HCT116 (cell line): Measurements from ENCODE around the gene KPNB1. TPM values are rescaled to one million over a fixed set of nuclear protein-coding genes. Genes with fewer than 3 reads are reported as not detected.

Experiments
- ATAC-seq: fragments of 200-7000 bp; cut with Tn5 transposase; 2 replicates; pipeline ENCODE4 v1.9.1; 2020; ENCODE audit warnings: mild to moderate bottlenecking, moderate library complexity
- BruUV-seq: library from RNA; stranded (reverse); fragments of 400-500 nt; replicated peaks from 2 replicates; lab custom pipeline; 2021; lab: Mats Ljungman, UMichigan
- CTCF ChIA-PET: fragments of 300-600 bp; sonication (Branson Sonifier 250); formaldehyde crosslinking; loops from one replicate; lab custom pipeline; 2021; ENCODE audit warnings: antibody characterized with exemption; lab: Charles Lee
- POLR2A ChIA-PET: fragments of 300-600, 350-600 bp; sonication (Branson Sonifier 250); formaldehyde crosslinking; loops from one replicate; lab custom pipeline; 2021; ENCODE audit warnings: antibody characterized with exemption; lab: Charles Lee
- RAD21 ChIA-PET, 2 experiments: fragments of 300-600 bp; sonication (Branson Sonifier 250); formaldehyde crosslinking; loops; one replicate each; lab custom pipeline; 2023; ENCODE audit warnings: low total read pairs in 2 of 2; ENCODE audit not compliant: uncharacterized antibody in 2 of 2, unreplicated experiment in 2 of 2, low non-redundant PET in 1 of 2; lab: Charles Lee
- DNase-seq: peaks from one replicate; pipeline ENCODE4 v3.0.0-alpha.2; 2010; ENCODE audit warnings: low read depth, low spot score
- H2AFZ ChIP-seq: fragments of 200-600 bp; shearing (Covaris generic), sonication (generic); 2 replicates; pipeline ENCODE4 v1.6.1; 2017; ENCODE audit warnings: low read depth, mixed run types, mixed read lengths, antibody characterized with exemption, low read length; ENCODE audit not compliant: poor library complexity, severe bottlenecking
- H3K27ac ChIP-seq: 2 replicates; pipeline ENCODE4 v1.5.1; 2012; ENCODE audit warnings: low read depth, low read length
- H3K27me3 ChIP-seq: fragments of 200-600 bp; sonication (generic); 2 replicates; pipeline ENCODE4 v1.6.1; 2016; ENCODE audit warnings: mixed run types, low read length, mixed read lengths; ENCODE audit not compliant: insufficient read depth
- H3K36me3 ChIP-seq, 2 experiments: fragments of 200-500 bp in 1 of 2; fragments of 200-600 bp in 1 of 2; sonication (Bioruptor generic) in 1 of 2; sonication (generic) in 1 of 2; 2 replicates each; pipeline versions ENCODE4 v1.5.1 to v1.6.1; 2014 to 2016; ENCODE audit warnings: low read length in 2 of 2, inconsistent platforms in 1 of 2, mixed read lengths in 1 of 2, mixed run types in 1 of 2; ENCODE audit not compliant: insufficient read depth in 2 of 2, control insufficient read depth in 1 of 2
- H3K4me1 ChIP-seq, 2 experiments: fragments of 200-600 bp in 1 of 2; sonication (generic) in 1 of 2; 2 replicates each; pipeline versions ENCODE4 v1.5.1 to v1.6.1; 2012 to 2017; ENCODE audit warnings: low read length in 2 of 2, inconsistent platforms in 1 of 2, mild to moderate bottlenecking in 1 of 2, mixed read lengths in 1 of 2, mixed run types in 1 of 2, moderate library complexity in 1 of 2; ENCODE audit not compliant: insufficient read depth in 2 of 2, control insufficient read depth in 1 of 2
- H3K4me2 ChIP-seq: fragments of 200-600 bp; sonication (generic); 2 replicates; pipeline ENCODE4 v1.6.1; 2017; ENCODE audit warnings: mixed run types, low read length, mixed read lengths
- H3K4me3 ChIP-seq, 2 experiments: fragments of 200-600 bp in 1 of 2; sonication (generic) in 1 of 2; replicated peaks in 1 of 2; 2 replicates each; pipeline ENCODE4 v1.5.1; 2011 to 2016; ENCODE audit warnings: low read length in 2 of 2, control low read depth in 1 of 2, low read depth in 1 of 2, mild to moderate bottlenecking in 1 of 2, mixed read lengths in 1 of 2, mixed run types in 1 of 2
- H3K79me2 ChIP-seq: fragments of 200-600 bp; sonication (generic); 2 replicates; pipeline ENCODE4 v1.6.1; 2017; ENCODE audit warnings: mild to moderate bottlenecking, mixed run types, low read length, moderate library complexity, mixed read lengths; ENCODE audit not compliant: insufficient read depth
- H3K9ac ChIP-seq: fragments of 200-600 bp; sonication (generic); 2 replicates; pipeline ENCODE4 v1.6.1; 2016; ENCODE audit warnings: low read length, mixed read lengths
- H3K9me2 ChIP-seq: fragments of 200-600 bp; sonication (generic), shearing (Covaris generic); 2 replicates; pipeline ENCODE4 v1.6.1; 2017; ENCODE audit warnings: mixed run types, mild to moderate bottlenecking, moderate library complexity; ENCODE audit not compliant: insufficient read depth
- H3K9me3 ChIP-seq, 2 experiments: fragments of 200-500 bp in 1 of 2; fragments of 200-600 bp in 1 of 2; sonication (Bioruptor generic) in 1 of 2; sonication (generic) in 1 of 2; 2 replicates each; pipeline ENCODE4 v1.6.1; 2014 to 2017; ENCODE audit warnings: low read length in 2 of 2, mixed read lengths in 2 of 2, inconsistent platforms in 1 of 2, low read depth in 1 of 2, mild to moderate bottlenecking in 1 of 2, mixed run types in 1 of 2, moderate library complexity in 1 of 2; ENCODE audit not compliant: control insufficient read depth in 1 of 2, insufficient read depth in 1 of 2
- H4K20me1 ChIP-seq: fragments of 200-600 bp; sonication (generic), shearing (Covaris generic); 2 replicates; pipeline ENCODE4 v1.6.1; 2017; ENCODE audit warnings: mixed run types, mild to moderate bottlenecking, moderate library complexity; ENCODE audit not compliant: insufficient read depth
- ELF1 ChIP-seq: IDR thresholded peaks from 2 replicates; pipeline ENCODE4 v1.6.1; 2012; ENCODE audit warnings: low read depth, borderline replicate concordance
- EZH2 ChIP-seq: fragments of 200-600 bp; sonication (generic); IDR thresholded peaks from 2 replicates; pipeline ENCODE4 v1.6.1; 2017; ENCODE audit warnings: antibody characterized with exemption, mixed run types
- REST ChIP-seq: IDR thresholded peaks from 2 replicates; pipeline ENCODE4 v1.6.1; 2012; ENCODE audit warnings: low read depth
- SIN3A ChIP-seq: IDR thresholded peaks from 2 replicates; pipeline ENCODE4 v1.6.1; 2012; ENCODE audit warnings: low read depth
- SRF ChIP-seq: IDR thresholded peaks from 2 replicates; pipeline ENCODE4 v1.6.1; 2012; ENCODE audit warnings: low read depth
- ZFX ChIP-seq: fragments of 450-650 bp; IDR thresholded peaks from 2 replicates; pipeline ENCODE4 v1.6.1; 2017
- ZNF274 ChIP-seq: fragments of 200-500 bp; sonication (Bioruptor generic); IDR thresholded peaks from 2 replicates; pipeline ENCODE4 v1.6.1; 2014; ENCODE audit warnings: mild to moderate bottlenecking, low read depth, low read length, inconsistent platforms
- intact Hi-C: fragments of 100-400 bp; cut with micrococcal nuclease; formaldehyde crosslinking; loops from 2 replicates; pipeline ENCODE4 v1.10.0; 2022
- total RNA-seq: library from RNA; stranded (reverse); gene quantifications from one replicate; pipeline ENCODE4 v1.2.1, GENCODE V29; 2021; ENCODE audit not compliant: unreplicated experiment
- TF ChIP-seq, protein P1 (sequence below): IDR thresholded peaks from 2 replicates; pipeline ENCODE4 v1.6.1; 2011; ENCODE audit warnings: mild to moderate bottlenecking, low read length, moderate library complexity; ENCODE audit not compliant: insufficient replicate concordance; ENCODE audit errors: extremely low read depth
- TF ChIP-seq, protein P2 (sequence below): IDR thresholded peaks from 2 replicates; pipeline ENCODE4 v1.6.1; 2012

Gene KPNB1
- total RNA-seq, 1 experiment from 2014 or later = 526 TPM

DNA sequence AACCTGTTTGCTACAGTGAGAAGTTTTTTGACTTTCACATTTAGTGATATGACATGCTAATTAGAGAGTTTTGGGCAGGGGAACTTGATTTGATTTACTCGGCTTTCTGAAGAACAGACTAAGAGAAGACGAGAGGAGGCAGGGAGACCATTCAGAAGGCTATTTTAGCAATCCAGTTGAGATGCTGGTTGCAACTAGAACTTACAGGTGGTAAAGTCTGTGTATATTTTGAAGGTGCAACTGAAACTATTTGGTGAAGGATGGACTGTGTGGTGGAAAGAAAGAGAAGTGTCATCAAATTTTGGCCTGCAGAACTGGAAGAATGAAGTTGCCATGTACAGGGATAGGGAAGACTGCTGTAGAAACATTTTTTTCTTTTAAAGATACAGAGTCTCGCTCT, 42.2 kb upstream of the KPNB1 start:
- no peak overlapping the region for H3K4me2 ChIP-seq
- no peaks in the 10 kb centered on the region for H3K27me3 ChIP-seq
- ChIA-PET POLR2A (no interaction called here), RAD21 (no interaction called here), CTCF (interaction anchor here (1.9 kb wide), 1 partner anchor 11 kb away, joined by 4 read pairs; no protein-coding TSS in a partner anchor)
- H2AFZ ChIP-seq = no peak overlapping the region
- no peak overlapping the region for H3K27ac ChIP-seq
- BruUV-seq = no TSS peak
- H4K20me1 ChIP-seq = 0 out of 2 replicates have a peak, but pooled peaks cover 10% of the 10 kb centered on the region
- no peak overlapping the region for H3K9ac ChIP-seq
- H3K9me2 ChIP-seq = no peaks in the 10 kb centered on the region
- intact Hi-C loops = no loop called here
- peaks cover 3 to 21% of the 10 kb centered on the region in 2 experiments; a peak in 3 of 4 replicates for H3K4me1 ChIP-seq
- ATAC-seq (no peak), DNase-seq (no peak)
- H3K9me3 ChIP-seq = no peaks in the 10 kb centered on the region
- no peak overlapping the region for H3K4me3 ChIP-seq
- no peaks in the 10 kb centered on the region for H3K79me2 ChIP-seq
- H3K36me3 ChIP-seq = peaks cover 34 to 52% of the 10 kb centered on the region in 2 experiments
- no peak for TF ChIP-seq ZNF274
- TF ChIP-seq REST = no peak
- no peak for TF ChIP-seq ELF1
- TF ChIP-seq, protein P1, sequence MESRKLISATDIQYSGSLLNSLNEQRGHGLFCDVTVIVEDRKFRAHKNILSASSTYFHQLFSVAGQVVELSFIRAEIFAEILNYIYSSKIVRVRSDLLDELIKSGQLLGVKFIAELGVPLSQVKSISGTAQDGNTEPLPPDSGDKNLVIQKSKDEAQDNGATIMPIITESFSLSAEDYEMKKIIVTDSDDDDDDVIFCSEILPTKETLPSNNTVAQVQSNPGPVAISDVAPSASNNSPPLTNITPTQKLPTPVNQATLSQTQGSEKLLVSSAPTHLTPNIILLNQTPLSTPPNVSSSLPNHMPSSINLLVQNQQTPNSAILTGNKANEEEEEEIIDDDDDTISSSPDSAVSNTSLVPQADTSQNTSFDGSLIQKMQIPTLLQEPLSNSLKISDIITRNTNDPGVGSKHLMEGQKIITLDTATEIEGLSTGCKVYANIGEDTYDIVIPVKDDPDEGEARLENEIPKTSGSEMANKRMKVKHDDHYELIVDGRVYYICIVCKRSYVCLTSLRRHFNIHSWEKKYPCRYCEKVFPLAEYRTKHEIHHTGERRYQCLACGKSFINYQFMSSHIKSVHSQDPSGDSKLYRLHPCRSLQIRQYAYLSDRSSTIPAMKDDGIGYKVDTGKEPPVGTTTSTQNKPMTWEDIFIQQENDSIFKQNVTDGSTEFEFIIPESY = no peak
- TF ChIP-seq ZFX = no peak
- TF ChIP-seq SIN3A = no peak
- TF ChIP-seq, protein P2, sequence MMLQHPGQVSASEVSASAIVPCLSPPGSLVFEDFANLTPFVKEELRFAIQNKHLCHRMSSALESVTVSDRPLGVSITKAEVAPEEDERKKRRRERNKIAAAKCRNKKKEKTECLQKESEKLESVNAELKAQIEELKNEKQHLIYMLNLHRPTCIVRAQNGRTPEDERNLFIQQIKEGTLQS = no peak
- TF ChIP-seq SRF = no peak
- TF ChIP-seq EZH2 = no peak
